H1 (cell line): ENCODE results near the gene LTBP3. TPM values are rescaled to one million over a fixed set of nuclear protein-coding genes. Genes with fewer than 3 reads are reported as not detected.

ENCODE experiments used
- CTCF ChIA-PET: fragments of 300-600 bp; sonication (Branson Sonifier 250); formaldehyde crosslinking; loops from one replicate; lab custom pipeline; 2021; ENCODE audit not compliant: partially characterized antibody; lab: Charles Lee
- POLR2A ChIA-PET: fragments of 300-600 bp; sonication (Branson Sonifier 250); formaldehyde crosslinking; loops from one replicate; lab custom pipeline; 2021; ENCODE audit warnings: inconsistent platforms; ENCODE audit not compliant: partially characterized antibody; lab: Charles Lee
- DNase-seq, 2 experiments: peaks; one replicate each; pipeline versions ENCODE4 v3.0.0 to v3.0.0-alpha.2; 2010 to 2022; ENCODE audit warnings: low spot score in 2 of 2, low read depth in 1 of 2, mixed read lengths in 1 of 2
- FAIRE-seq: peaks from 2 replicates; lab custom pipeline; 2011; peaks lifted over from hg19 to GRCh38; lab: Jason Lieb, UNC
- H2AFZ ChIP-seq: 2 replicates; pipeline ENCODE4 v1.8.1; 2012; ENCODE audit warnings: low read length, inconsistent platforms
- H2AK5ac ChIP-seq: 2 replicates; pipeline ENCODE4 v1.6.1; 2013; ENCODE audit warnings: low read depth, low read length
- H2BK120ac ChIP-seq: replicated peaks from 2 replicates; pipeline ENCODE3; 2013; ENCODE audit warnings: low read depth, low read length, inconsistent platforms
- H2BK12ac ChIP-seq: 2 replicates; pipeline ENCODE4 v1.6.1; 2013; ENCODE audit warnings: low read depth, low read length
- H2BK15ac ChIP-seq: 2 replicates; pipeline ENCODE4 v1.6.1; 2013; ENCODE audit warnings: low read length
- H2BK20ac ChIP-seq: 2 replicates; pipeline ENCODE4 v1.6.1; 2013; ENCODE audit warnings: low read length
- H2BK5ac ChIP-seq: 2 replicates; pipeline ENCODE4 v1.6.1; 2013; ENCODE audit warnings: low read depth, low read length
- H3K14ac ChIP-seq: 2 replicates; pipeline ENCODE4 v1.6.1; 2013; ENCODE audit warnings: inconsistent platforms; ENCODE audit not compliant: insufficient read length
- H3K18ac ChIP-seq: 2 replicates; pipeline ENCODE4 v1.6.1; 2013; ENCODE audit warnings: low read length; ENCODE audit errors: extremely low read depth
- H3K23ac ChIP-seq: 2 replicates; pipeline ENCODE4 v1.6.1; 2013; ENCODE audit warnings: inconsistent platforms; ENCODE audit not compliant: insufficient read length
- H3K23me2 ChIP-seq: 2 replicates; pipeline ENCODE4 v1.6.1; 2013; ENCODE audit warnings: low read depth, low read length
- H3K27ac ChIP-seq: 2 replicates; pipeline ENCODE4 v1.6.1; 2011; ENCODE audit warnings: low read depth, low read length, inconsistent platforms
- H3K27me3 ChIP-seq, 4 experiments: replicated peaks in 1 of 4; 1 replicate in 1 of 4; 2 replicates in 3 of 4; pipeline versions ENCODE4 v1.6.1 to v1.8.1; 2011 to 2013; ENCODE audit warnings: low read length in 3 of 4, mild to moderate bottlenecking in 3 of 4, inconsistent platforms in 2 of 4, mixed read lengths in 2 of 4, moderate library complexity in 1 of 4; ENCODE audit not compliant: control insufficient read depth in 3 of 4, insufficient read depth in 3 of 4; ENCODE audit errors: extremely low read depth in 1 of 4
- H3K36me3 ChIP-seq, 4 experiments: 2 replicates each; pipeline versions ENCODE4 v1.6.1 to v1.8.1; 2011 to 2013; ENCODE audit warnings: mild to moderate bottlenecking in 4 of 4, low read length in 3 of 4, moderate library complexity in 2 of 4, control low read depth in 1 of 4, inconsistent platforms in 1 of 4; ENCODE audit not compliant: insufficient read depth in 4 of 4, control insufficient read depth in 2 of 4
- H3K4ac ChIP-seq: replicated peaks from 2 replicates; pipeline ENCODE3; 2013; ENCODE audit warnings: low read length, low read depth, mixed read lengths, inconsistent platforms; ENCODE audit not compliant: insufficient read length
- H3K4me1 ChIP-seq, 4 experiments: replicated peaks in 1 of 4; 1 replicate in 1 of 4; 2 replicates in 3 of 4; pipeline versions ENCODE4 v1.6.1 to v1.8.1; 2011 to 2013; ENCODE audit warnings: low read length in 3 of 4, inconsistent platforms in 2 of 4, mixed read lengths in 1 of 4; ENCODE audit not compliant: insufficient read depth in 4 of 4, control insufficient read depth in 3 of 4
- H3K4me2 ChIP-seq, 2 experiments: 2 replicates each; pipeline versions ENCODE4 v1.6.1 to v1.8.1; 2011 to 2013; ENCODE audit warnings: low read depth in 2 of 2, low read length in 2 of 2, control low read depth in 1 of 2, inconsistent platforms in 1 of 2, mild to moderate bottlenecking in 1 of 2; ENCODE audit not compliant: insufficient read depth in 1 of 2
- H3K4me3 ChIP-seq, 4 experiments: fragments of 200-600, 300-600 bp in 1 of 4; sonication (generic), shearing (Covaris generic), sonication (Bioruptor Twin) in 1 of 4; 2 replicates each; pipeline versions ENCODE4 v1.5.1 to v1.8.1; 2011 to 2016; ENCODE audit warnings: low read length in 4 of 4, low read depth in 3 of 4, control low read depth in 2 of 4, inconsistent platforms in 2 of 4, mild to moderate bottlenecking in 2 of 4, mixed read lengths in 1 of 4, moderate library complexity in 1 of 4; ENCODE audit not compliant: insufficient read depth in 2 of 4; ENCODE audit errors: extremely low read depth in 1 of 4
- H3K56ac ChIP-seq: replicated peaks from 2 replicates; pipeline ENCODE3; 2013; ENCODE audit warnings: low read depth, mild to moderate bottlenecking, mixed read lengths, low read length, inconsistent platforms; ENCODE audit not compliant: insufficient read length
- H3K79me1 ChIP-seq: 2 replicates; pipeline ENCODE4 v1.6.1; 2013; ENCODE audit warnings: low read depth, low read length, control low read depth
- H3K79me2 ChIP-seq, 2 experiments: 2 replicates each; pipeline versions ENCODE4 v1.6.1 to v1.8.1; 2012 to 2013; ENCODE audit warnings: low read length in 2 of 2, mild to moderate bottlenecking in 2 of 2, inconsistent platforms in 1 of 2; ENCODE audit not compliant: insufficient read depth in 2 of 2, control insufficient read depth in 1 of 2
- H3K9ac ChIP-seq, 4 experiments: replicated peaks in 1 of 4; 1 replicate in 1 of 4; 2 replicates in 3 of 4; pipeline versions ENCODE4 v1.6.1 to v1.8.1; 2011 to 2013; ENCODE audit warnings: low read depth in 3 of 4, low read length in 3 of 4, control low read depth in 2 of 4, mild to moderate bottlenecking in 2 of 4, moderate library complexity in 2 of 4, inconsistent platforms in 1 of 4; ENCODE audit errors: extremely low read depth in 1 of 4
- H3K9me3 ChIP-seq, 2 experiments: 2 replicates each; pipeline versions ENCODE4 v1.6.1 to v1.8.1; 2012 to 2013; ENCODE audit warnings: mild to moderate bottlenecking in 2 of 2, moderate library complexity in 2 of 2, control low read depth in 1 of 2, inconsistent platforms in 1 of 2, low read depth in 1 of 2, low read length in 1 of 2, mixed read lengths in 1 of 2; ENCODE audit not compliant: insufficient read depth in 2 of 2
- H4K20me1 ChIP-seq, 2 experiments: replicated peaks in 1 of 2; 2 replicates each; pipeline versions ENCODE3 to v1.8.1; 2011 to 2013; ENCODE audit warnings: inconsistent platforms in 2 of 2, low read length in 2 of 2, mild to moderate bottlenecking in 1 of 2; ENCODE audit not compliant: insufficient read depth in 2 of 2, control insufficient read depth in 1 of 2
- H4K5ac ChIP-seq: 2 replicates; pipeline ENCODE4 v1.6.1; 2013; ENCODE audit warnings: low read length, low read depth, mixed read lengths, inconsistent platforms; ENCODE audit not compliant: insufficient read length
- H4K8ac ChIP-seq: 2 replicates; pipeline ENCODE4 v1.8.0; 2013; ENCODE audit warnings: mild to moderate bottlenecking, moderate library complexity, low read length, inconsistent platforms; ENCODE audit not compliant: insufficient read depth; ENCODE audit errors: extremely low read depth
- H4K91ac ChIP-seq: replicated peaks from 2 replicates; pipeline ENCODE3; 2013; ENCODE audit warnings: low read length, mixed read lengths, inconsistent platforms; ENCODE audit not compliant: insufficient read length
- CHD1 ChIP-seq: IDR thresholded peaks from 2 replicates; pipeline ENCODE4 v1.6.1; 2012; ENCODE audit warnings: low read depth, low read length, improper control_type of control experiment
- WGBS, 2 experiments: shearing (Covaris generic) in 1 of 2; methylation state at CpG; one replicate each; pipeline versions ENCODE4 v1.1.6 to v1.1.7; 2013 to 2015; ENCODE audit warnings: low lambda C conversion rate in 2 of 2, mixed read lengths in 2 of 2, inconsistent platforms in 1 of 2, low coverage in 1 of 2, missing lambda C conversion rate in 1 of 2; ENCODE audit not compliant: insufficient replicate concordance in 2 of 2, insufficient coverage in 1 of 2, insufficient read length in 1 of 2; ENCODE audit errors: extremely low coverage in 1 of 2, missing lambda C conversion rate in 1 of 2; 5-methylcytosine and 5-hydroxymethylcytosine counted together
- polyA plus RNA-seq, 7 experiments: library from polyadenylated mRNA; depleted of rRNA in 3 of 7; stranded (reverse) in 5 of 7; unstranded in 2 of 7; fragments of >200 nt in 5 of 7; fragments of 200-250 nt in 2 of 7; gene quantifications; 1 replicate in 5 of 7; 2 replicates in 1 of 7; 4 replicates in 1 of 7; pipeline versions ENCODE4 v1.2.1 to v1.2.3, GENCODE V29; 2011 to 2013; ENCODE audit warnings: missing spikeins in 2 of 7, mixed read lengths in 2 of 7
- total RNA-seq: library from RNA; stranded (reverse); fragmentation: NEBNext Ultra II Directional; extraction: Animal tissue kit (Norgen Biotek cat#: 25700); gene quantifications from 2 replicates; pipeline ENCODE4 v1.2.1, GENCODE V29; 2021

Gene LTBP3
- total and polyA plus RNA-seq, 2 of the 8 experiments (the other 6 are each of a cell fraction or from before 2014, with no cell fraction given) = 12.8 to 17.8 TPM

- H3K9me3 ChIP-seq = no peaks in the 10 kb centered on the region
- ChIA-PET CTCF (interaction anchor here (0.6 to 16.3 kb wide), 11 partner anchors 8 to 481 kb away, joined by 3 to 284 read pairs (median 4); partner anchors contain the start of genes EHBP1L1, FAM89B and ZNRD2), POLR2A (interaction anchor here (0.9 to 4.2 kb wide), 11 partner anchors 10 to 161 kb away, joined by 3 to 29 read pairs (median 5); partner anchors contain the start of genes FAM89B, MALAT1, RNASEH2C and ZNRD2)
- DNase-seq (no peak), FAIRE-seq (no peak)
- no peak overlapping the region for H2BK120ac ChIP-seq
- H3K23ac ChIP-seq = no peak overlapping the region
- no peaks in the 10 kb centered on the region for H3K79me2 ChIP-seq
- no peak overlapping the region for H2AFZ ChIP-seq
- H3K79me1 ChIP-seq = no peaks in the 10 kb centered on the region
- H3K36me3 ChIP-seq = no peaks in the 10 kb centered on the region
- no peak overlapping the region for H3K27ac ChIP-seq
- no peak overlapping the region for H3K4me3 ChIP-seq
- H2BK12ac ChIP-seq = peak overlapping the region; percentile 84; the same call in 1 of the 2 replicates
- peaks cover 0 to 25% (median 16%) of the 10 kb centered on the region in 4 experiments; a peak in 5 of 7 replicates for H3K27me3 ChIP-seq
- H3K4me2 ChIP-seq = no peak overlapping the region; a peak in 1 of 4 replicates
- H4K5ac ChIP-seq = no peak overlapping the region
- 0 out of 2 replicates have a peak overlapping the region, but pooled peaks have one; percentile 6 for H2BK15ac ChIP-seq
- no peak overlapping the region for H3K56ac ChIP-seq
- no peak overlapping the region for H2BK20ac ChIP-seq
- no peaks in the 10 kb centered on the region for H4K20me1 ChIP-seq
- no peak overlapping the region for H4K8ac ChIP-seq
- H2AK5ac ChIP-seq = peak overlapping the region; percentile 39; the same call in 1 of the 2 replicates
- H3K23me2 ChIP-seq = peaks cover 4% of the 10 kb centered on the region; the same call in 1 of the 2 replicates
- H2BK5ac ChIP-seq = 0 out of 2 replicates have a peak overlapping the region, but pooled peaks have one; percentile 27
- no peak overlapping the region for H3K9ac ChIP-seq
- H3K14ac ChIP-seq = no peak overlapping the region
- H4K91ac ChIP-seq = no peak overlapping the region
- no peak overlapping the region for H3K18ac ChIP-seq
- H3K4ac ChIP-seq = no peak overlapping the region
- 76% methylated on average over 5 of the region's 5 CpGs; no CpG with 5 or more reads in 1 of the 2 experiments for WGBS, 2 experiments
- peaks cover 0 to 42% (median 32%) of the 10 kb centered on the region in 4 experiments; a peak in 6 of 7 replicates for H3K4me1 ChIP-seq
- TF ChIP-seq CHD1 = no peak
These were observed 1.4 kb upstream of the LTBP3 start for GRCh38 chr11:65559535-65559934.
